HG02884 (cell line): ENCODE data around the gene TCL1A.
"Not testable (repeated sequence)": the region's sequence is repeated elsewhere in the genome, so short reads cannot be mapped to it uniquely, and the experiment has no call there.

Source experiments
- ATAC-seq: cut with Tn5 transposase; IDR thresholded peaks from one replicate; pipeline ENCODE4 v1.9.1; 2021; ENCODE audit warnings: mild to moderate bottlenecking, moderate library complexity; ENCODE audit not compliant: unreplicated experiment

TCL1A gene, protein sequence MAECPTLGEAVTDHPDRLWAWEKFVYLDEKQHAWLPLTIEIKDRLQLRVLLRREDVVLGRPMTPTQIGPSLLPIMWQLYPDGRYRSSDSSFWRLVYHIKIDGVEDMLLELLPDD

DNA sequence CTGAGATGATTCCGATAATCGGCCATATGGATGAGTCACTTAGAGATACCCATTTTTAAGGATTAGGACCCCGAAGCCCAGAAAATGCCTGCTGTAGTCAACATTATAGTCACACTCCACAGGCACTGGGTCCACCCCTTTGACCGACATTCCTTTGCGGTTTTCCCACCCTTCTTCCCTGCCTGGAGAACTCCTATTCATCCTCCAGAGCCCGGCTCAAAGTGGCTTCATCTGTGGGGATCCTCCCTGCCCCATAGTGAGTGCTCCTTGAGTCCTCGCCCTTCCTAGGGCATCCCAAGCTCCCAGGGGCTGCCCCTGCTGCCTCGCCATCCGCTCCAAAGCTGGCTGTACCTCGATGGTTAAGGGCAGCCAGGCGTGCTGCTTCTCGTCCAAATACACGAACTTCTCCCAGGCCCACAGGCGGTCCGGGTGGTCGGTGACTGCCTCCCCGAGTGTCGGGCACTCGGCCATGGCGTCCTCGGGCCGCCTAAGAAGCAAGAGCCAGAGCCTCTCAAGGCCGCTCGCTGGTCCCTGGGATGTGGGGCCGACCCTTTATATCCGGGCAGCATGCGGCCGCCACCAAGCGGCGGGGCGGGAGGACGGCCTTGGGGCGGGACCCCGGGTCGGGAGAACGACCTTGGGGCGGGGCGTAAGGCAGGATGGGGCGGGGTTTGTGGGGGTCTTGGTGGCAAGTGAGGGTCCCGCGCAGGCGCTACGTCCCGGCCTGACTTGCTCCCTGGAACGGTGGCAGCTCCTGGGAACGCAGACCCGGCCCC lies at the start of gene TCL1A:
TSS of gene TCL1A (minus strand) at position 530 of the 776 bp plus-strand sequence. CDS start at position 471, 59 bp downstream.
- ATAC-seq, result peak; percentile 82

DNA sequence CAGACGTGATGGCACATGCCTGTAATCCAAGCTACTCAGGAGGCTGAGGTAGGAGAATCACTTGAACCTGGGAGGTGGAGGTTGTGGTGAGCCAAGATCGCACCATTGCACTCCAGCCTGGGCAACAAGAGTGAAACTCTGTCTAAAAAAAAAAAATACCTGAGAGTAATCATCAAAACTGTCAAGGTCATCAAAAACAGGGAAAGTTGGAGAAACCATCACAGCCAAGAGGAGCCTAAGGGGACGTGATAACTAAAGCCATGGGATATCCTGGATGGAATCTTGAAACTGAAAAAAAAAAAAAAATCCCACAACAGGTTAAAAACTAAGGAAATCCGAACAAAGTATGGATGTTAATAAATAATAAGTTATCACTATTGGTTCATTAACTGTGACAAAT lies 49.1 kb upstream of the TCL1A start:
- not testable (repeated sequence) for ATAC-seq

DNA sequence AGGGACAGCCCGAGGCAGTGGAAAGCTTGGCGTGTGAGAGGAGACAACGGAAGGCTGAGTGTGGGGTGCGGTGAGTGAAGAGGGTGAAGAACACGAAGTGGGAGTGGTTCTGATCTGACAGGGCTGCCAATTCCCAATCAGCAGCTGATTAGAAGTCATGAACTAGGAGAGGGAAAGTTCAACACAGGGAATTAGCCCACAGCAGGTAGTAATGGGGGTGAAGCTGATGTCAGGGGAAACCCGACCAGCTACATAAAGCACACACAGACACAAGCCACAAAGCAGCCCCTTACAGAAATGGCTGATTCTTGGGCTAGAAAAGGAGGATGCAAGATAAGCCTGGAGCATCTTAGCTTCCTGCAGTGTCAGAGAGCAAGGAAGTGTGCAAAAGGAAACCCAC lies 47.5 kb upstream of the TCL1A start:
- ATAC-seq, result no peak

DNA sequence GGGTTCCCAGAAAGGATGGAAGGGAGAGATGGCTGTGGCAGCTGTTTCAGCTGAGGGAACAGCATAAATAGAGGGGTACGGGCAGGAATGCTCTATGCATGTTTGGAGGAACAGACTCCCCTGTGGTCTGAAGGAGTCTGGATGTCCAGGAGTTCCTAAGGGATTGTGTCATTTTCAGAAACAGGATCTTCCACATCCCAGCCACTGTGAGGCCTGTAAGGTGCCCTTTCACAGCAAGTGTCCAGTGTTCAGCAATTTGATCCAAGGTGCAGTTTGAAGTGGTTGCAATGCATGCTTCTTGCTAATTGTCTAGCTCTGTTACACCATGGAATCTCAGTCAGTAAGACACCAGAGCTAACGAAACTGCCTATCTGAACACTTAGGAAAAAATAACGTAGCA lies 46.7 kb upstream of the TCL1A start:
- no peak for ATAC-seq

DNA sequence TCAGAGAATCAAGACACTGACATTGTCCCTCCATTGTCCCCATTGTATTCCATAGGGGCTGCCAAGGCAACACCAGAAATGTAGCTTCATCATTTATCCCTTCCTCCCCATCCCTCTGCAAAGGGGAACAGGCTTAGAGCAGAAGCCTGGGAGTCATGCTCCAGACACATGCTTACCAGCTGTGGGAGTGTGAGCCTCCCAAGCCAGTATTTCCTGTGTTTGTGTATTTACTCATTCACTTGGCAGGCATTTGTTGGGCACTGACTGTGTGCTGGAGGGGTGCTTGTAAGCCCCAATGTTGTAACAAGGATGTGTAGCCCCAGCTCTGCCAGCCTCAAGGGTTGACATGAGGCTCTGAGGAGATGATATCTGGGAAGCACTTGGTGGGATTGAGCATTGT lies 46.0 kb upstream of the TCL1A start:
- ATAC-seq, result no peak

DNA sequence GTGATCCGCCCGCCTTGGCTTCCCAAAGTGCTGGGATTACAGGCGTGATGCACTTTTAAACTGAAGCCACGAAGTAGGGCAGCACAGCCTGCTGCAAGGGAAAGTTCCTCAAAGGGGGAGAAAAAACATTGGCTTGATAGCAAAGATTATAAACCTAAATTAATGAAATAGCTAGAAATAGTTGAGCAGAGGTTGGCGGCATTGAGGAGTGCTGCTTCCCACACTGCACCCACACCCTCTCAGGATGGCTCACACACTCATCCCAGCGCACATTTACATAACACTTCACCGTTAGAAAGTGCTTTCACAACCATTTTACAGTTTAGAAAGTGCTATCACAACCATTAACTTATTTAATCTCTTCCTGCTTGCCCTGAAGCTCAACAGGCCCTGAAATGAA lies 44.4 kb upstream of the TCL1A start:
- no peak for ATAC-seq

DNA sequence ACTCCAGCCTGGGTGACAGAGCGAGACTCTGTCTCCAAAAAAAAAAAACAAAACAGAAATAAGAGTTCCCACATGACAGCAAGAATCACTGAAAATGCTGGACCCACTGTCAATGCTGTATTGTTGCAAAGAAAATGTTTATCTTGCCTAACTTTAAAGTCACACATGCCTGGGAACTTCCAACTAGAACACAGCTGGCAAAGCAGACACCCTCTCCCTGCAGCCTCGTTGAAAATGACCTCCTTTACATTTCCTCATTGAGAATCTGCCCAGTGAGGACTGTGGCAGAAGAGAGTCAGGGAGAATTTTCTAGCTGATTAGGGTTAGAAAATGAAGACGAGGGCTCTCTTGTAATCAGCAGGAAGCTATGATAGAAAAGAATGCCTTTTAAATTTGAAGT lies 42.8 kb upstream of the TCL1A start:
- no peak for ATAC-seq

DNA sequence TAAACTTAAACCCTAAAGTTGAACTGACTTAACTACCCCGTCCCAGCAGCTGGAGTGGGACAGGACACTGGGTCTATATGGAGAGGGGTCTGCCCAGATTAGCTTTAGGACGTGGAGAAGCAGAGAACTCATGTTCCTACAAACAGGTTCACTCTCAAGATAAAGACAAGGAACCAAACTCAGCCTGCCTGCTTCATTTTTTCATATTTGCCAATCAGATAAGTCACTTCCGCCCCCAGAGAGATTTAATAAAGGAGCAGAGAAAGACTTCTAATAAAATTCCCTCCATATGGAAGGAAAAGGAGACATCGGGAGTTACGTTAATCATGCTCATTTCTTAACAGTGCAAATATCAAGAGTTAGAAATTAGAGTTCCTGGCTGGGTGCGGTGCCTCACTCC lies 42.2 kb upstream of the TCL1A start:
- no peak for ATAC-seq

DNA sequence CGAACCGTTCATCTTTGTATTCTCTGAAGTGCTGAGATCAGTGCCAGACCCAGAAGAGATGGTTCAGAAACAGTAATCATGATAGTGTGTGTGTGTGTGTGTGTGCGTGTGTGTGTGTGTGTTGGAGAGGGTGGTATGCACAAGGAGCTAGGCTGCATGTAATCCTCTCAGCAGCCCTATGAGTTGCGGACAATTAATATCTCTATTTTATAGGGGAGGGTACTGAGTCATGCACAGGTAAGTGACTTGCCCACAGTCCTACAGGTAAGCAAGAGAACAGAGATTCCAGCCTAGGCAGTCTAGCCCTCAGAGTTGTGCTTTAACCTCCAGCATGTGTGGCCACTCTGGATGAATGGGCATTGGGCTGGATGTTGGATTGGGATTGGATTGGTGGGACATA lies 27.9 kb upstream of the TCL1A start:
- ATAC-seq, result no peak

DNA sequence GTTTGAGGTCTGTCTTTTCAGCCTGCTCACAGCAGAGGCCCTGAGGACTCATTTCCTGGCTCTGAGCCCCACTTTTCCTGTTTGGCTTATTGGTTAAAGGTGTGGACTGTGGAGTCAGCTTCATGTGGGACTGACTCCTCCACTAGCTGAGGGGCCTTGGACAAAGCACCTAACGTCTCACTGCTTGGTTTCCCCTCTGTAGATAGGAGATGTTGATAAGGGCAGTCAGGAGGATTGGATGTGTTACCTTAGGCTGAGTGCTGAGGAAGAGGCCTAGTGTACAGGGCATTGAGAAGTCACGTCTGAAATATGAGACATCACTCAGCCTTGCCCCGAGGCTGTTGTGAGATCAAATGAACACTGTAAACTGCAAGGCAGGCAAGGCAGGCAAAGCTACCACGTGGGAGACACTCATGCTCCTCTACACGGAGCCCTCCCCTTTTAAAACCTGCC lies 27.1 kb upstream of the TCL1A start:
- no peak for ATAC-seq

DNA sequence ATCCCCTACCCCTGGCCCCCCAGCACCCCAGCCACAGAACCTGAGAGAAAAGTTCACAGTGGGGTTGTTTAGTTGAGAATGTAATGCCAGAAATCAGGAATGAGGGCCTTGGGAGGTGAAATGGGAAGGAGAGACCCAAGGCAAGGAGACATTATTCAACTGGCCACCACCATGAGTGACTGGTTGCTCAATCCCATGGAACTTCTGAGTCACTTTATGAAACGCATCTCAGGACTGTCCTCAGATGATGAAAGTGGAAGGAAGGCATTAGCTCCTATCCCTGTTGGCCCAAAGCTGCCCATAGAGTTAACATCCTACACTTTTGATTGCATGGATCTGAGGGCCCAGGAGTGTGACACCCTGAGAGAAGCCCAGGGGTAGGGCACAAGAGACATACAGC lies 25.4 kb upstream of the TCL1A start:
- no peak for ATAC-seq

DNA sequence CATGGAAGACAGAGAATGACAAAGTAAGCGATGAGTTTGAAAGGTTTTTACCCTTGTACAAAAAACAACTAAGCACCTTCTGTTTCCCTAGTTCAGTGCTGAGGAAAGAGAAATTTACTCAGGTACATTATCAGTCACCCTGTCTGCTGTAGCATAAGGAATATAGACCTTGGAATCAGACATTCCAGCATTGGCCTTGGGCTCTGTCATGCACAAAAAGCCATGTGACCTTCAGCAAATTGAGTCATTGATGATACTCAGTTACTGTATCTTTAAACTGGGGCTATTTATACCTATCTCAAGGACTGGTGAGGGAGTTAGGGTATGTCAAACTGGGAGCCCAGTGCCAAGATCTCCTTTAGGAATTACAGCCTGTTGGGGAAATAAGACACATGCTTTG lies 19.3 kb upstream of the TCL1A start:
- no peak for ATAC-seq

DNA sequence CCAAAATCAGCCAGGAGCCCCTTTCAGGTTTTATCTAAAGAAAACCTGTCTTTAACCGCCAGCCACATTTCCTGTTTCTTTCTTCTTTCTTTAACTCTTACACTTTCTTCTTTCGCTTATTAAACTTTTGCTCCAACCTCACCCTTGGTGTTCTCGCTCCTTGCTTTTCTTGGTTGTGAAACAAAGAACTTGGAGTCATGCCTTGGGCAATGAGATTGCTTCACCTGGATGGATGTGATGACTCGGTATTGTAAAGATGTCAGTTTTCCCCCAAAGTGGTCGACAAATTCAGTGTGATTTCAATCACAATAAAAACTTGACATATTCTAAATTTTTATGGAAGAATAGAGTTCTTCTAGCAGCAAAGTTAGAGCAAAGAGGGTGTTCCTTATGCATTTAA lies 16.2 kb upstream of the TCL1A start:
- no peak for ATAC-seq

DNA sequence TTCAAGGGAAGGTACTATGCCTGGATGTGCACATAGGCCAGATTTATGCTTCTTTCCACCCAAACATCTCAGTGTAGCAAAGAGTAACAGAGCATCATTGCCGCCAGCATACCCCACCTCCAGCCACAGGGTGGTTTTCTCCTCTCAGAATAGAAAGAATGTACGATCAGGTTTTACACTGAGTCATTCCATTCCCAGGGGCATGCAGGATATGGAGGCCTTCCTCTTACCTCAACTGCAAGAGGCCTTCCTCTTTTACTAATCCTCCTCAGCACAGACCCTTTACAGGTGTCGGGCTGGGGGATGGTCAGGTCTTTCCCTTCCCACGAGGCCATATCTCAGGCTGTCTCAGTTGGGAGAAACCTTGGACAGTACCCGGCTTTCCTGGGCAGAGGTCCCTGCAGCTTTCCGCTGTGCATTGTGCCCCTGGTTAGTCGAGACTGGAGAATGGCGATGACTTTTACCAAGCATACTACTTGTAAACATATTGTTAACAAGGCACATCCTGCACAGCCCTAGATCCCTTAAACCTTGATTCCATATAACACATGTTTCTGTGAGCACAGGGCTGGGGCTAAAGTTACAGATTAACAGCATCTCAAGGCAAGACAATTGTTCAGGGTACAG lies 15.6 kb upstream of the TCL1A start:
- ATAC-seq, result peak; percentile 59

DNA sequence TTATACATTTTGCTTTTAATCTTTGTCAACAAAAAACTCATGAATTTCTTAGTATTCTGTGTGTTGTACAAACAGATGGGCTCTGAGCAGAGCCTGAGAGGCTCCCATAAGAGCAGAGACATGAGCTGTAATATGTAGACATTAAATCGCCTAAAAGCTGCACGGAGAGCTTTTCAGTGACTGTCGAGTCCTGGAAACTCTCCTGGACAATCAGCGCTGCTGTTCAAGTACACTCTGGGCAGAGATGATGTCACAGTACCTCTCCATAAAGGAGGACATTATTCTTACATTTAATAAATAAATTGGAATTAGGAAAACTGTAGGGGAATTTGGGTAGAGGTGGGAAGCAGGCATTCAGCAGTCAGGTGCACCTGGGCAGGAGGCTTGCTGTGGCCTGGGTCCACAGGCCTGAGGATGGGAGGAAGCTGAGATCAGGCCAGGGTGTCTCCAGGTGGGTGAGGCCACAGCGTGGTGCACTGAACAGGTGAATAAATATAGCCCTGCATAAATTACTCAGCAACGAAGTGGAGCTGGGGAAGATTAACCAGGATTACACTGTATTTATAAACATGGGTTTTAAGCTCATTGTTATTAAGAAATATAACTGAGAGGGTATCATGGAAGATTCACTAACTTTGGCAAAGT lies 13.3 kb upstream of the TCL1A start:
- no peak for ATAC-seq

DNA sequence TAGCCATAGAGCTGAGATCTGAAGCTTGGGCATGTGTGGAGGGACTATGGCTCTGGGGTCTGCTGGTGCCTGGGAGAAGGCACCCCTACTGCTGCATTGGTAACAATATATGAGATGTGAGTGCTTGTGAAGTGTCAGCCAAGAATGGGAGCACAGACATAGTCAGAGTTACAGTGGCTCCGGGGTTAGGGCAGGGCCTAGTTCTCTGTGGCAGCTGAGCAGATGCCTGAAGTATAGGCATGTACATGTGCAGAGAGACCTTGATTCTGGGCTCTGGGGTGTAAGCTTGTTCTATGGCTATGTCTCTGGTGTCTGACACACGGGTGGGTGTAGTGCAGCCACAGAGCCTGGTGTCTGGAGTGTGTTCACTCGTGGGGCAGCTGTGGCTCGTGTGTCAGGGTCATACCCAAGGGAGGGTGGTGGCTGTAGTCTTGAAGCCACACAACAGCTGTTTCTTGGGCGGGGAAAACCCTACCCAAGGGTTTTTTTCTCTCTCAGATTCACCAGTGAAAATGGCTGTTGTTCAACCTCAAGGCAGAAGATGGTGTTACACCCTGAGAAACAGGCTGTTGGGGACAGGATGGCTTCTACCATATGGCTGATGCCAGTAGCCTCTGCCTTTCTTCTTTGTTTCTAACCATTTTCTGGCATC lies 11.9 kb upstream of the TCL1A start:
- ATAC-seq, result peak; percentile 80

DNA sequence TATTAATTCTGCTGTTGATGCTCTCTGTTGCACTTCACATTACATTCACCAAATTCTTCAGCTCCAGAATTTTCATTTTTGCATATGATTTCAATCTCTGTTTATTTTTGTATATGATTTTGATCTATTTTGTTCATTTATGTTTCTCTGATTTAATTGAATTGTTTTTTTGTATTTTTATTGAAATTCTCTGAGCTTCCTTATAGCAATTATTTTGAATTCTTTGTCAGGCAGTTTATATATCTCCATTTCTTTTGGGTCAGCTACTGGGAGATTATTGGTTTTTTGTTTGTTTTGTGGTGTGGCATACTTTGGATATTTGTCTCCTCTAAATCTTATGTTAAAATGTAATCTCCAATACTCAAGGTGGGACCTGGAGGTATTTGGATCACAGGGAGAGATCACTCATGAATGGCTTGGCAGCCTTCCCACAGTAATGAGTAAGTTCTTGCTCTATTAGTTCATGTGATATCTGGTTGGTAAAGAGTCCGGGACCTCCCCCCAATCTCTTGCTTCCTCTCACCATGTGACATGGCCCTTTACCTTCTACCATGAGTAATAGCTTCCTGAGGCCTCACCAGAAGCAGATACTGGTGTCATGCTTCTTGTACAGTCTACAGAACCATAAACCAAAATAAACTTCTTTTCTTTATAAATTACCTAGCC lies 8.7 kb upstream of the TCL1A start:
- ATAC-seq, result no peak

DNA sequence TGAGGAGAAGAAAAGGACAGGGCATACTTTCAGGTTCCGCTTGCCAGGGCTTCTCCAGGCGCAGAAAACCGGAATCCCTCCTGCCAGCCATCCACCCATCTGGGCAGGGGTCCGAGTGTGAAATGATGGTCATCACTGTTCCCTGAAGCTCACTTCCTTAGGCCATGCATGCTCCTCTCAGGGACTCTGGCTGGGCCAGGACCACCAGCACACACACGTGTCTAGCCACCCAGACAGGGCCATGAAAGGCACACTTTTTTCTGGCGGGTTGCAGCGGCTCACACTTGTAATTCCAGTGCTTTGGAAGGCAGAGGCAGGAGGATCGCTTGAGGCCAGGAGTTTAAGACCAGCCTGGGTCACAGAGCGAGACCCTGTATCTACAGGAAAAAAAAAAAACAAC lies 1.5 kb downstream of the TCL1A start:
- no peak for ATAC-seq

DNA sequence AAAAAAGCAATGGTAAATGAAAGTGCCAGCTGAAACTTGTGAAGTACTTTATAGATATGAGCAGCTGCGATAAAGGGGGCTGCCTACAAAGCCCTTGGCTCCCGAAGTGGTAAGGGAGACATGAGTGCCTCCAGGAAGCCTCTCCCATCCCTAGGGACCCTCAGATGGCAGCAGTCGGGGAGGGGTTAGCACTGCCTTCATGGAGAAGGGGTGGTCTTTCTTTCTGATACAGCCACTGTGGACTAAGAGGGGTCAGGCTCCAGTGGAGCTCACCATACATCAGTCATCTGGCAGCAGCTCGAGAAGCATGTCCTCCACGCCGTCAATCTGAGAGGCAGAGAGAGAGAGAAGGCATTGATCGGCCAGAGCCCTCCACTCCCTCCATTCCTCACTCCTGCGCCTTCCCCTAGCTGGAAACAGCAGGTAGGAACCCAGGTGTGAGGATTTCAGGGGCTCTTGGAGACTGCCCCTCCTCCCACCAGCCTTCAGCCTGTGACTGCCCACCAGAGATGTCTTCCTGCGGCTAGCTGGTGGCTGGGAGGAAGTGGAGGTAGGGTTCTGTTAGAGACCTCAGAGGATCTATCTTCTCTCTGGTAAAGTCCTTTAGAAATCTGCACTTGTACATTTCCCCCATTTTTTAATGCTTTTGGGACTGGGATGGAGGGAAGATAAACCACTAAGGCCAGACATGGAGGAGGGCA lies 2.3 kb downstream of the TCL1A start:
- no peak for ATAC-seq

DNA sequence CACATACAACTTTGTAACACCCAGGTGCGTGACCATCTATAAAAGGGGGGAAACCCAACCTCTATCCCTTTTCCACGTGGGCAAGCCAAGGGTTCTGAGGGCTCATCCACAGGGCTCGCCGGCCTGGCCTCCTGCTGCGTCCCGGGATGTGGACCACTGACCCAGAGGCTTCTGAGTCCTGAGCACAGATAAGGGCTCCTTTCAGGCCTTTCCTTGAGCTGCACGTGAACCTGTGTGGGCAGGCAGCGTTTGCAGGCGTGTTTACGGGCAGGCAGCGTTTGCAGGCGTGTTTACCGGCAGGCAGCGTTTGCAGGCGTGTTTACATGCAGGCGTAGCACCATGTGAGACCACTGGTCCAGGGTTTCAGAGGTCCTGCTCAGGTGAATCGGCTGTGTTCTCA lies 3.8 kb downstream of the TCL1A start:
- no peak for ATAC-seq
